HG02840 (cell line): ENCODE results near the gene S100P.
A peak's percentile ranks its signal among the peaks of the same experiment; 100 is the strongest.
"Not testable (repeated sequence)": the region's sequence is repeated elsewhere in the genome, so short reads cannot be mapped to it uniquely, and the experiment has no call there.

ENCODE experiments used
- ATAC-seq: cut with Tn5 transposase; IDR thresholded peaks from one replicate; pipeline ENCODE4 v1.9.1; 2021; ENCODE audit warnings: mild to moderate bottlenecking, moderate library complexity, moderate number of reproducible peaks; ENCODE audit not compliant: unreplicated experiment, low FRiP score

The S100P gene

GRCh38 chr4:6672541-6673190 is 21.0 kb upstream of the S100P start:
- ATAC-seq, result not testable (repeated sequence)

DNA sequence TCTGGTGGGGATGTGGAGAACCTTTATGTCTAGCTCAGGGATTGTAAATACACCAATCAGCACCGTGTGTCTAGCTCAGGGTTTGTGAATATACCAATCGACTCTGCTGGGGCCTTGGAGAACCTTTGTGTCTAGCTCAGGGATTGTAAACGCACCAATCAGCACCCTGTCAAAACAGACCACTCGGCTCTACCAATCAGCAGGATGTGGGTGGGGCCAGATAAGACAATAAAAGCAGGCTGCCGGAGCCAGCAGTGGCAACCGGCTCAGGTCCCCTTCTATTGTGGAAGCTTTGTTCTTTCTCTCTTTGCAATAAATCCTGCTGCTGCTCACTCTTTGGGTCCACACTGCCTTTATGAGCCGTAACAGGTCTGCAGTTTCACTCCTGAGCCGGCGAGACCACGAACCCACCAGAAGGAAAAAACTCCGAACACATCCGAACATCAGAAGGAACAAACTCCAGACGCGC is 20.5 kb upstream of the S100P start:
- ATAC-seq, result not testable (repeated sequence)

DNA sequence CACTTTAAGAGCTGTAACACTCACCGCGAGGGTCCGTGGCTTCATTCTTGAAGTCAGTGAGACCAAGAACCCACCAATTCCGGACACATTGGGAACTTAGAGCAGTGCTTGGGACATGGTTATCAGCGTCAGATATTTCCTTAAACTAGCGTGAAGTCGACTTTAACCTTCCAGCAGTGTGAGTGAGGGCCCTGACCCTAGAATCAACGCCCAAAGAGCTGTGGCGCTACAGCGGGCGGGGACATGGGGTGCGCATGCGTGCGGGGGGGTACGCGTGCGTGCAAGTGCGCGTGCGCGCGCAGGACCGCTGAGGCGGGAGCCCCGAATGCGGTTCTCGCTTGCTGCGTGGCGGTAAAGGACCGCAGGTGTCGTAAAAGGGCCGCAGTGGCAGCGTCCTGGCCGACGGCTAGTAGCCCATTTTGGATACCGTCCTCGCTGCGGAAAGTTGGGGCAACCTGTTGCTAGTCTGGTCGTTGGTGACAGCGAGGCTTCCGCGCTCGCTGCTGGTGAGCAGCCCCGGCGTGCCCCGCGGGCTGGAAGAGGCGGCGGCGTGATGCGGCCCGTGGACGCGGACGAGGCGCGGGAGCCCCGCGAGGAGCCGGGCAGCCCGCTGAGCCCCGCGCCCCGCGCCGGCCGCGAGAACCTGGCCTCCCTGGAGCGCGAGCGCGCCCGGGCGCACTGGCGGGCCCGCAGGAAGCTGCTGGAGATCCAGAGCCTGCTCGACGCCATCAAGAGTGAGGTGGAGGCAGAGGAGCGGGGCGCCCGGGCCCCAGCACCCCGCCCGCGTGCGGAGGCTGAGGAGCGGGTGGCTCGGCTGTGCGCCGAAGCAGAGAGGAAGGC is 19.8 kb upstream of the S100P start:
- ATAC-seq, result peak; percentile 75

DNA sequence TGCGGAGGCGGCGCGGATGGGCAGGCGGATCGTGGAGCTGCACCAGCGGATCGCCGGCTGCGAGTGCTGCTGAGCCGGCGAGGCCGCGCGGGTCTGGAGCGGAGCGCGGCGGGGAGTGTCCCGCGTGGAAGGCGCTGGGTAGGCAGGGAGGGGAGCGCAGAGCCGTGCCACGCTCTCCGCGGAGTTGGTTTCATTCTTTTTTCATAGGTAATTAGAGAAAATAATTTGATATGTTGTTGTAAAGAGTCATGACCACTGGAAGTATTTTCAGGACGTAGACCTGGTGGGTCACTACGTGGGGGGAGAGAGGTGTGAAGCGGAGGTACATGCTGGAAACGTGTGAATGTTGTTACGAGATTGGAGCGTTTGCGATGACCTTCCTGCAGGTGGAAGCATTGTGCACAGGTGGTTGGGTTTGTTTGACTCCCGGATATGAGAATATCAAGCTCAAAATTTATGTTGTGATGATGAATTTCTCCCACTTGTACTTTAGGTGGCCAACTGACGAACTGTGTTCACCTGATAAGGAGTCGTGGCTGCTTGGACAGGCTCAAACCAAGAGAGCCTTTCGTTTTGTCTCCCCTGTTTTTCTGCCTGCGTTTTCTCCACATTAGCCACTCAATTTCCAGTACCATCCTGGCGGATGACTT is 19.1 kb upstream of the S100P start:
- ATAC-seq, result peak; percentile 32

DNA sequence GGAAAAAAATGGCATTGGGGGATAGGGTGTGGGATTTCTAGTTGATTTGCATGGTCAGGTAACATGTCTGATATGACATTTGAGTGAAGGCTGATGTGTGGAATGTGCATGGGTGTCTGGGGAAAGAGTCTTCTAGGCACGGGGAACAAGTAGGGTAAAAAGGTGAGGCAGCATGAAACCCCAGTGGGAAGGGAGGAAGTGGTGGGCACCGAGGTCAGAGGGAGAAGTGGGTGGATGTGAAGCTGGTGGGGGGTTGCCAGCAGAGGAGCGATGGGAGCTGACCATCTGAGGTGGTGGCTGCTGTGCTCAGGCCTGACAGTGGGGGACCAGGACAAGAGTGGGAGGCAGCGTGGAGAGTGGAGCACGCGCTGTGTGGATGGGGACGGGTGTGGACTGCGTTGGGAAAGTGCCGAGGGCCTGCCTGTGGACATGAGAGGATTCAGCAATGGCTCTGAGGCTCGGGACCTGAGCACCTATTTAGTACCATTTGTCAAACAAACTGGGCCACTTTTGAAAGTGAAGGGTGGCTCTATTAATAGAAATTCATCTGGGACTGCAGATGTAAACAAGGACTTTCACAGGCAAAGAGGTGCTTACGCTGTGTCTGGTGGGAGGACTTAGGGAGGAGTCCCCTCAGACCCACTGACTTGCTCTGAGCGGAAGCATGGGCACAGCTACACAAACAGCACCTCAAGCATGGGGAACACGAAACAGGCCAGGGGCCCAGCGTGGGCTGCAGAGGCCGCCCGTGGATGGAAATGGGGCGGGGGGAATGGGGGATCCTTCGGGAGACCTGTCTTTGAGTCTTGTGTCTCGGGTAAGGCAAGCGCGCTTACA is 16.7 kb upstream of the S100P start:
- ATAC-seq, result no peak

DNA sequence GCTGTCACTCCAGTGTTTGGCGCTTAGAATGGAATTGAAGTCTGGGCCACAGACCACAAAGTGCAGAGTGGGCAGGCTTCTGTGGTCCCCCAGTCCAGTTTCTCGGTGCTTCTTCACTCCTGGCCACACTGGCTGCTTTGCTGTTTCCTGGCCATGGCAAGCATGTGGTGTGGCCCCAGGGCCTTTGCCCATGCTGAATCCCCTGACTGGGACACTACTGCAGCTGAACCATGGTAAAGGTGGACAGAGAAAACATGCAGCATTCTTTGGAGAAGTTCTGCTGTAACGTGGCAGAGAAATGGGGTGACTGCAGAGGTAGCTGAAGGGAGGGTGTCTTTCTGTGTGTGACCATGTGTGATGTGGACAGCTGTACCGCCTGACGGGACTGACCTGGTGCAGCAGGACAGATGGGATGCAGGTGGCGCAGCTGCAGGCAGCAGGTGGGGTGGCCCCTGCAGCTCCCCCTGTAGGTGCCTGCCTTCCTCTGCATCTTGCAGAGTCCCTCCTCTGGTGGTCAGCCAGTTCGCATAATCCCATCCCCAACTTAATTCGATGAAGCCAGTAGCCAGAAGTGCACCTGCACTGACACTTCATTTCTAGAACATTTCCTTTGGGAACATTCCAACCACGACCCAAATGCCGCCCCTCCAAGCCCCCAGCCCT is 13.2 kb upstream of the S100P start:
- no peak for ATAC-seq

- no peak for ATAC-seq
Measured at GRCh38 chr4:6681191-6681590, 12.5 kb upstream of the S100P start.

DNA sequence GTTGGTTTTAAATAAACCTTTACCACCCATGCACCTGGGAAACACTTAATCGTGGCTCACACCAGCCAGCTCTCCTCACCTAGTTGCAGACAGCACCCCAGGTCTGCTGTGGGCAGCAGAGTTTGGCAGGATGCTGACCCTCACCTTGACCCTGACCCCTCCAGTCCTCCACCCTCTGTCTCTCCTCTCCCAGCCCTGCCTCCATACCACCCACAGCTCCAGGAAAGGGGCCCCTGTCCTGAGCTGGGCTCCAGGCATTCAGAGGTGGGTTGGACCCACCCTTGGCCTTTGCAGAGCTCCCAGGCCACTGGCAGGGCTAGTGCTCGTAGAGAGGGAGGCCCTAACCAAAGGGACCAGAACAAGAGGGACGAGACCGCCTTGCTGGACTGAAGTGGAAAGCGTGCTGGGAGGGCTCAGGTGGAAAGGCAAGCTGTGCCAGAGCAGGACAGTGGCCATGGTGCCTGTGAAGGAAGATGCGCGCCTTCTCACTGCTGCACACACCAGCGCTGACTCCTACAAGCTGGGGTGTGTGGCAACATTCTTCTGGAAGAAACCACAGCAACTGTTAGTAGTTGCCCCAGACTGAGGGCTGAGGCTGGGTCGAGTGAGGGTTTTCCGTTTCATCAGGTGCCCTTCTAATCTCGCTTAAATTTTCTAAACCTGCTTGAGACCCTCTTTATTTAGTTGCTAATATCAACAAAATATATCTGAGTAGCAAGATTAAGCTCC is 10.7 kb upstream of the S100P start:
- ATAC-seq, result no peak

DNA sequence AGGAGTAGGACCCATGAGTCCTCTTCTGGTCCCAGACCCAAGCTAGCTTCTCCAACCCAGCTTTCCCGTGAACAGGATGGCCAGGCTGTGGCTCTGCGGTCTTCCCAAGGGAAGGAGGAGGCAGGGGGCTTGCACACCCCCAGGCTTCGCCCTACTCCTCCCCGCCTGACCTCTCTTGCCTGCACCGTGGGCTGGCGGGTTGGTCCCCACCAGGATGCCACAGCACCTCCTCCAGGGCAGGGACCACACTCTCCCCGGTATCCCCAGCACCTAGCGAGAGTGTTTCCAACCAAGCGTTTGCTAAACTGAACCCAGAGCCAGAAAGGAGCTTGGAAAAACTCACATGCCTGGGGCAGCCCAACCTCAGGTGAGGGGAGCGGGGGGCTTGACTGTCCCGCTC is 9.0 kb upstream of the S100P start:
- no peak for ATAC-seq

- ATAC-seq, result no peak
Measured at GRCh38 chr4:6686104-6686787, 7.4 kb upstream of the S100P start.

GRCh38 chr4:6687947-6688878 is 5.5 kb upstream of the S100P start:
- ATAC-seq, result no peak

- ATAC-seq, result no peak
Measured at GRCh38 chr4:6688879-6689505, 4.7 kb upstream of the S100P start.

- ATAC-seq, result no peak
Measured at GRCh38 chr4:6689506-6689960, 4.1 kb upstream of the S100P start.

DNA sequence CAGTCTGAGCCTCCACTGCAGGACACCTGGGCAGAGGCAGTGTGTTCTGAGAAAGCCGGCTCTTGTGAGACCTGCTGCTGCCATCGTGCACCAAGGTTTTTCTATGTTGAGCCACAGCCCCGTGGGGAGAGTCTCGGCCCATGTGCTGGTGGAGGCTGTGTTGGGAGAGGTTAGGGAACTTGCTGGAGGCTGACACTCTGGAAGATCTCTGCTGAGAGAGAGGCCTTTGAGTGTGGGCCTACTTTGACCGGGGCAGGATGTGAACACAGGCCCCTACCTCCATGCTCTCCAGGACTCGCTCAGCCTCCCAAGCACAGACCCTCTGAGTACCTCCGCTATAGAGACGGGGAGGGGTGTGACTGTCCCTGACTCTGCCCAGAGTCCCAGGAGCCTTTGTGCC is 1.3 kb upstream of the S100P start:
- no peak for ATAC-seq

- ATAC-seq, result no peak
Measured at GRCh38 chr4:6692806-6693205, 872 bp upstream of the S100P start.

DNA sequence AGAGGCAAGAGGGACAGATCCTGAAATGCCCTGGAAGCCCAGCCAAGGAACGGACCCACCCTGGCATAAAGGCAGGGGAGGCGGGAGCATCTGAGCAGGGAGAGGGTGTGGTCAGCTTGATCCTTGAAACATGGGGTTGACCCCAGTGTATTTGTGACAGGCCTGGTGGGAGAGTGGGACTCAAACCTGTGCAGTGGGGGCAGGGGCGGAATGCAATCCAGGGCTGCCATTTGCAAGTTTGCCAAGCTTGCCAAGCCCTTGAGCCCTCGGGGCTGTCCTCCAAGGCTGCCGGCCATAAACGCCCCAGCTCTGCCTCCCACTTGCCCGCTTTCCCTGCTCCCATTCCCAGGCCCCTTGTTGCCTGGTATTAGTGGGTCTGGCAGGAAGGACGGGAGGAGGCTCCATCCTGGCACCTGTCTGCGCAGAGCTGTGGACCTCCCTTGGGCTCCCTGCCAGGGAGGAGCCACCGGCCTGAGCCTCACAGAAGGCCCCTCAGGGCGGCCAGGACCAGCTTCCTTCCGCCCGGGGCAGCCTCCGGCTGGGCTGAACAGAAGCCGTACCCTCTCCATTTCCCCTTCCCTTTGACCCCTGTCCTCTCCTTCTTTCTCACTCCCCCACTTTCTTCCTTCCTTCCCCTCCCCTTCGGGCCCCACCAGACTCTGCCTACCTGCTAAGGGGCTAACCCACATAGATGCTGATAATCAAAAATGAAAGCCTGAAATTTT is 661 bp downstream of the S100P start:
- ATAC-seq, result no peak
